Right forelimb (tissue), 1 donor: ENCODE measurements around the gene FOXD2.
A peak's percentile ranks its signal among the peaks of the same experiment; 100 is the strongest.

ENCODE experiments used
- DNase-seq: peaks from one replicate; pipeline ENCODE4 v3.0.0-alpha.2; 2018

Gene FOXD2

DNA sequence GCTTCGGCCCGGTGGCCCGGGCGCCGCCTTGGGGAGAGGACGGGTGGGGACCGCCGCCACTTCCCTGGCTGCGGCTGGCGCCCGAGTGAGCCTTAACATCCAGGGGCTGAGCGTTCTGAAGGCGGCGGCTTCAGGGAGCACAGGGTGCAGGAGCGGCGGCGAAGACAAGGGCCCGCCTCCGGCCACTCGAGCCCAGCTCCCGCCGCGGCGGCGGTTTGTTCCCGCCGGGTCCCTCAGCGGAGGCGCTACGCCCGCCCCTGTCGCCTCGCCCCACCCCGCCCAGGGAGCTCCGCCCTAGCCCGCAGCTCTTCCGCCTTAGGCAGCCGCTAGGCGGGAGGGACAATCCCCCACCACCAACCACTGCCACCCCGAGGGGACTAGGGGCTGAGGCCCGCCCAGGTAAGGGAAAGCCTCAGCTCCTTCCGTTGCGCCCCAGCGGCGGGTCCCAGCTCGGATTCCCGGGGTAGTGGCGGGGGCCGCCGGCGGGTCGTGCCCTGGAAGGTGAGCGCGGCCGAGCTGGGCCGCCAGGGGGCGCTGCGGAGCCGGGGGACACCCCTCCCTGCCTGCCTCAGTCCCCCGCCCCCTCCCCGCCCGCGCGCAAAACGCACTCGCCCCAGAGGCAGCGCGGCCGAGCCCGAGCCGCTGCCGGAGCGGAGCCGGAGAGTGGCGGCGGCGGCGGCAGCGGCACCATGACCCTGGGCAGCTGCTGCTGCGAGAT lies at the start of gene FOXD2:
Gene FOXD2, plus strand, starts transcription at position 598 of the 718 bp plus-strand sequence. Its CDS starts 92 bp downstream, at position 690.
- peak; percentile 92 for DNase-seq

DNA sequence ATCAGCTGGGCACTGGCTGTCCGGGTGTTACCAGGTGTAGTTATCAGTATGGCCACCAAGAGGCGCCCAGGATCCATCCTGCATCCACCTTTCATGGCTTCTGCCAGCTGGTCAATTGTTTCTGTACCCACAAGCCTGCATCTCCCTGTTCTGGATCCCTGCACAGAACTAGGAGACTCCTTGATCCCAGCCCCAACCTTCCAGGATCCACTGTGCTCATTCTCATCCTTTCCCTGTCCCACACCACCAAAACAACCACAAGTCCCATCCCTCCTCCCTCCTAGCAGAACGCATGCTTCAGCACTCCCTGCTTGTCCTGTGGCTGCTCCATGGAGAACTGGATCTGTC lies 49.0 kb upstream of the FOXD2 start:
- peak; percentile 67 for DNase-seq

GRCh38 chr1:47389731-47390130 lies 48.1 kb upstream of the FOXD2 start:
- DNase-seq: no peak

DNA sequence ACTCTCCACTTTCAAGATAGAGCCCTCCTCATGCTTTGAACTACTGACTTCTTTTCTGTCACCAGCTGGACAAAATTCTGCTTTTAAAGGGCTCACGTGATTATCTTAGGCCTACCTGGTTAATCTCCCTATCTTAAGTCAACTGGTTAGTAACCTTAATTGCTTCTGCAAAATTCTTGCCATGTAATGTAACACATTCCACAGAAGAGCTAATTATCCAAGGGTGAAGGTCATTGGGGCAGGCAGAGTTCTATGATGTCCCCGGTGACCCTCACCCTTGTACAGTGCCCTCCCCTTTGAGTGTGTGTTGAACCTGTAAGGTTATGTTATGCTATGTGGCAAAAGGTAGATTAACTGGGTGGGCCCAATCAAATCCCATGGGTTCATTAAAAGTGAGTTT lies 47.0 kb upstream of the FOXD2 start:
- no peak for DNase-seq

DNA sequence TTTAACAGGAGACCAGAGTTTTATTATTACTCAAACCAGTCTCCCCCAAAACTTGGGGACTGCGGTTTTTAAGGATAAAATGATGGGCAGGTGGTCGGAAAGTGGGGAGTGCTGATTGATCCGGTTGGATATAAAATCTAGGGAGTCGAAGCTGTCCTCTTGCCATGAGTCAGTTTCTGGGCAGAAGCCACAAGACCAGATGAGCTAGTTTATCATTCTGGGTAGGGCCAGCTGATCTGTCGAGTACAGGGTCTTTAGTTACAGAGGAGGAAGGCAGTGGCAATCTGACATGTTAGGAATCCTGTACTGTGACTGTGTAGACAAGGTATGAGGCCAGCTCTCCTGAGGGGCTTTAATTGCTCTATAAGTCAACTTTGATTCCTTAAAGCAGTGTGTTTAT lies 44.7 kb upstream of the FOXD2 start:
- DNase-seq: no peak

DNA sequence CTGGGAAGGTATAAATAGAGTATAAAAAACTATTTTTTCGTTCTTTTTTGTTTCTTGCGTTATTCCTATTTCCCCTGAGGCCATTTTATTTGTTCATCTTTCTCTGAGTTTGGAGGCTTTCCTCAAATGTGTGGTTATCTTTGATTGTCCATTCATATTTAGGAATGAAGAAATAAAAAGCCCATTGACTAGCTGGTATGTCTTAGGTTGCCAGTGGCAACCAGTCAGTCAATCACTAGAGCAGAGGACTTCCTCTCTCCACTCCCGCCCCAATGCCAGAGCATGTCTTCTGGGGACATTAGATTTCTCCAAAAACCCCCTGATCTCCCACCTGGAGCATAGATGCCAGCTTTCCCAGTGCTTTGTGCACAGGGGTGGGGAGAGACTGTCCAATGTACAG lies 42.4 kb upstream of the FOXD2 start:
- no peak for DNase-seq

DNA sequence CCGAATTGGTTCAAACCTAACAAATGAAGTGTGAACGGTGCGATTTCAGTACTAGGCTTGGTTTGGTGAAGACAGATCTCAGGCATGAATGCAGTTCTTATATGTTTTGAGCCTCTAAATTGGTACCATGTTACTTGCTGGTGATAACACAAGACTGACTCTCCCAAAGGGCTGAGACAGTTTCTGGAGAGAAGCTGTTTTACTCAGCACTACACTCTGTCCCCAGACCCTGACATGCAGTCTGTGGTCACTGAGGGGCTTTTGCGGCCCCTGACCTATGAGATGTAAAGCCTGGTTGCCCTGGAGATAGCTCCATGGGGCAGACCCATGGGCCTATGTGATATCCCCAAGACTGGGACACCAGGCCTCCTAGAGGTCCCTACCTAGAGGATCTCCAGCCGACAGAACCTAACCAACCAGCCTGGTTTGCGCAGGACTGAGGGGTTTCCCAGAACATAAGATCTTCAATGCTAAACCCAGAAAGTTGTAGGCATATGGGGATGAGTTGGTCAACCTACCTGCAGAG lies 41.1 kb upstream of the FOXD2 start:
- no peak for DNase-seq

DNA sequence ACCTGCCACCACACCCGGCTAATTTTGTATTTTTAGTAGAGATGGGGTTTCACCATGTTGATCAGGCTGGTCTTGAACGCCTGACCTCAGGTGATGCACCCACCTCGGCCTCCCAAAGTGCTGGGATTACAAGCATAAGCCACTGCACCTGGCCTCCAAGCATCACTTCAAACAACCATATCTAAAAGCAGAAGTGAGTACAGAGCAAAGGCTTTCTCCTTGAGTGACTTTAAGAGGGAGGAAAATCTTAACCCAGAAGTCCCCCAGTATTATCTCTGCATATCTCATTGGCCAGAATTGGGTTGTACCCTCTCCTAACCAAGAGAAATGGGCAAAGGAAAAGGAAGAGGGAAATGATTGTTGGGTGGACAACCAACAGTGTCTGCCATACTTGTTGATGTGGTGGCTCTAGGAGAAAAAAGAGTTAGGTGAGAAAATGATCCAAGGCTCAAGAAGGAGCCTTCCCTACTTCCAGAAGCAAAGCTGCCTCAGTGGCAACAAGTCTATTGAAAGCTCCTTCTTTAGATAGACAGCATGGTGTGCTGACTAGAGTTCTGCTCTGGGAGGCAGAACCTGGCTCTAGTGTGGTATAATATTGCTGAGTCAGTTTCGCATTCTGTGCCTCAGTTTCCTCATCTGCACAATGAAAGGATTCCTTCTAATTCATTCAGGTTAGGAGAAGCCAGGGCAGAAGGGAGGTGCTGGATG lies 38.6 kb upstream of the FOXD2 start:
- DNase-seq: no peak

- no peak for DNase-seq
Observed at GRCh38 chr1:47399846-47400155, 38.0 kb upstream of the FOXD2 start.

DNA sequence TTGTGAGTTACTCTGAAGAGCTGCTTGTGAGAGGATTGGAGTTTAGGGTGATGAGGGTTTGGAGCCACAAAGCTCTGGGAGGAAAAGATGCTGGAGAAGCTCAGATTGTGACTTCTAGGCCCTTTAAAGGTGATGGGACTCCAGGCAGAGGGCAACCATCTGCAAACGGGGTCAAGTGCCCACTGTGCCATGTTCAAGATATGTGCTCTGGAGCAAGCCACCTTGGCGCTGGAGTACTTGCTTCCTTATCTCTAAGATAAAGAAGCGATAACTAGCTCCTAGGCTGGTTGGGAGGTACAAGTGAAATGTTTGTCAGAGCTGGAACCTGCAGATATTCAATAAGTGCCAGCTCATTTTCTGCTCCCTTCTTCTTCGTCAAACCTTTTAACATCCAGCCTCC lies 36.1 kb upstream of the FOXD2 start:
- no peak for DNase-seq

GRCh38 chr1:47402591-47402990 lies 35.3 kb upstream of the FOXD2 start:
- no peak for DNase-seq

DNA sequence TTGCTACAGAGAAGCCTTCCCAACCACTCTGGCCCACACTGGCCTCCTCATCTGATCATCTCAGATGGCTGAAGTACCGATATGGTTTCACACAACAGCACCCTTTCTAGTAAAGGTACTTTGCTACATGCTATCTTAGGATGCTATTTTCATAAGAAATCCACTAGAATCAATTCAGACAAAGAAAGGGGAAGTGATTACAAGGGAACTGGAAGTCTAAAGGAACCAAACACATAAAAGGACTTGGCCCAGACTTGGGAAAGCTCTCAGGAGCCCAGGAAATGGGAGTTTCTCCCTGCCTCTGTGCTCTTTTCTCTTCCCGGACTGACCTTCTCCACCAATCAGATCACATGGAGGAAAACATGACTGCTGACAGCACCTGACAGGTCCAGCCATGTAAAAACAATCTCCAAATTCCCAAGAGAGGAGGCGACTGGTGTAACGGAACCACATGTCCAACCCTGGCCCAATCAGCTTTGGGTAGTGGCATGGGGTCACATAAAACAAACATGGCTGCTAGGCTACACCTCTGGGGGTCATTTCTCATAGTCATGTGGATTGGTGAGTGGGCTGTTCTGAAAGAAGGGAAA lies 34.4 kb upstream of the FOXD2 start:
- no peak for DNase-seq

- DNase-seq: no peak
Observed at GRCh38 chr1:47405697-47406096, 32.1 kb upstream of the FOXD2 start.

DNA sequence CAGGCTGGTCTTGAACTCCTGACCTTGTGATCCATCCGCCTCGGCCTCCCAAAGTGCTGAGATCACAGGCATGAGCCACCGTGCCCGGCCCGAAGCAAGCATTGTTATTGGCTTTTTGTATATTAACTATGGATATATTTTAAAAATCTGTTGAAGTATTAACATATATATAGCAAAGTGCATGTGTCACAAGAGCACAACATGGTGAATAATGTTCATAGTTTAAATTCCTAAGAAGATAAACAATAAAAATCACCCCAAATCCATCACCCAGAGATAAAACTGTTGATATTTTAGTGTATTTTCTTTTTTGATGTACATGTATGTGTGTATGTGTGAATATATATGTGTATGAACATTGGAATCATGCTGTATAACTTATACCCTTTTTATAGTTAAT lies 30.9 kb upstream of the FOXD2 start:
- no peak for DNase-seq

DNA sequence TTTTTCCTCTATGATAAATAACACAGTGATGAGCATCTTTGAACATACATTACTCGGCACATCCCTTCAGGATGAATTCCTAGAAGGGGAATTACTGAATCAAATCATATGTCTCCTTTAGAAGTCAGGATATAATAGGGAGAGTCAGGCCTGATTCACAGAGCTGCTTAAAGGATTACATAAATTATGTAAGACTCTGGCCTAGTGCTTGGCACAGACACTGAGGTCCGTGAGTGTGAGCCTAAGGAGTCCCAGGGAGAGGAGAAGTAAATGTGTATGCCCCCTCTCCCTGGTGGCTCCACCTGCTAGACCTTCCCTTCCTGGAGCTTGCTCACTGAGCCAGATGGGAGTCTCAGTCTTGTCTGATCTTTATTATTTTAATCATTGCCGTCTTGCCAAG lies 30.4 kb upstream of the FOXD2 start:
- no peak for DNase-seq

DNA sequence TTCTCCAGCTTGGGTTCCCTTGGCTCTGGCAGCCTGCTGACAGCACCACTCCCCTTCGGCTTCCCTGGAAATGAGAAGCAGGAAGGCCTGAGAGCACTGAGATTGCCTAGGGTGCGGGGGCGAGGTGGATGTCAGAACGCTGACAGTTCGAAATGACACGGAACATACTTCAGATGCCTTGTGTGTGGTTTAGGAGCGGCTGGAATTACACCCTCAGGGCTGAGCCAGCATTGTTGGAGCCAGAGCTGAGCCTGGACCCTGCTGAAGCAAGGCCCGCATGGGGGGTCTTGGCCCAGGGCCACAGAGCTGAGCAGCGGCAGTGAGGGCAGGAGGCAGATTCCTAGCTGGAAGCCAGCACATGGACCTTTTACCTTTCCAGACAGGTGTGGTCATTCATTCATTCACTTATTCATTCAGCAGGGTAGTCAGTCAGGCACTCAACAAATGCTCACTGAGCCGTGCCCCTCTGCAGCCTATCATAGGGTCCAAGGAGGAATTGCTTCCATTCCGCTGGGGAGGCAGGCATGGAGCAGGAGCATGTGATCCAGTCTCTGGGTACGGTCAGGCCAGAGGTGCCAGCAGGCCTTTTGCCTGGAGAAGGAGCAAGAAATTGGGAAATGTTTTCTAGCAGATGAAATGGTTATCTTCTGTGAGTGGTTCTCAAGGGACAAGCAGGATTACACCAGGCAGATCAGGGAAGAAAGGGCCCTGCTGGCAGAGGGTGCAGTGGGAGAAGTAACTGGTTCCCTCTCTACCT lies 28.4 kb upstream of the FOXD2 start:
- no peak for DNase-seq

- DNase-seq: no peak
Observed at GRCh38 chr1:47410068-47410455, 27.8 kb upstream of the FOXD2 start.

DNA sequence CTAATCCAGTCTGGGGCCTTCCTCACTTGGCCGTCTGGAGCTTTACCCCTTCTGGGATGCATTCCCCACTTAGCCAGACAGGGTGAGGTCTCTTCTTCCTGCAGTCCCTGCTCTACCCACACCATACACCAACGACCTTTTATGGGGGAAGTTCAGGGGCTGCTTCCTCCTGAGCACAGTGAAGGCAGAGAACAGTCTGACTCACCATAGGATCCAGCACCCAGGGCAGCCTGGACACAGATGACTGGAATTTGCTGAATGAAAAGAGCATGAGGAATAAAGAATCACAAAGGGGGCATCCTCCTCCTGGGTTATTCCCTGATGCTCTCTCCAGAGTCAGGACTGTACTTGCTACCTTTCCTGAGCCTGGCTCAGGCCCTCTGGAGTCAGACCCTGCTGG lies 26.4 kb upstream of the FOXD2 start:
- no peak for DNase-seq

GRCh38 chr1:47412437-47412836 lies 25.4 kb upstream of the FOXD2 start:
- no peak for DNase-seq

DNA sequence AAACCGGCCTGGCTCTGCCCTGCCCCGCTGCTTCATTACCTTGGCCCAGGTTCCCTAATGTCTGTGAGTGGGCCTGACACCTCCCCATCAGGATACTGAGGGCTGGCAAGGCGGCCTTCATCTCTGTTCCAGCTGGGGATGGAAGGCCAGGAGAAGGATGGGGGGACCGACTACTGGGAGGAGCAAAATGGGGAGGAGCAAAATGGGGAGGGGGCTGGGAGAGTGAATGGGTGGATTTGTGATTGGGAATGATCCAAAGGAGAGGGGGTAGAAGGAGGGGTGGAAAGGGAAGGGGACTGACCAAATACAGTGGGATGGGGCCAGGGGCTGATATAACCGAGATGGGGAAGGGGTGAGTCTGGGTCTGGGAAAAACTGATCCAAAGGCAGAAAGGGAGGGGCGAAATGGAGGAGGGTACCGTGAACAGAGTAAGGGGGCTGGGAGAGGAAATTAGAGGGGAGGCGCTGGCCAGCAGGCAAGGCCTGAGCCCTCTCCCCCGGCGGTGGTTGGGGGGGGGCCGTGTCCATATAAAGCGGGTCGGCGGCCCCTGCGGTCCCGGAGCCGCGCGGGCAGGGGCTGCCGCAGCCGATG lies 22.0 kb upstream of the FOXD2 start, which contains the start of gene FOXE3:
Gene FOXE3, plus strand, starts transcription at position 558 of the 591 bp plus-strand sequence. Its CDS starts 31 bp downstream, at position 589.
- DNase-seq: no peak

GRCh38 chr1:47416319-47417169 lies 21.3 kb upstream of the FOXD2 start:
- peak; percentile 54 for DNase-seq
